NCI-H345 treated with DMSO at 0.1 percent for 48 hours (cell line): ENCODE data around the gene FRMD1.

ENCODE experiments used
- DNase-seq: peaks from one replicate; lab custom pipeline; 2025; ENCODE audit not compliant: unreplicated experiment; lab: John Stamatoyannopoulos, UW

Gene FRMD1

GRCh38 chr6:168029459-168030217 lies 49.4 kb downstream of the FRMD1 start:
- no peak for DNase-seq

- DNase-seq = no peak
Observed at GRCh38 chr6:168028181-168028580, 50.8 kb downstream of the FRMD1 start.

GRCh38 chr6:168027521-168027920 lies 51.5 kb downstream of the FRMD1 start:
- DNase-seq = no peak

GRCh38 chr6:168026925-168027324 lies 52.1 kb downstream of the FRMD1 start:
- no peak for DNase-seq

GRCh38 chr6:168025831-168026710 lies 52.9 kb downstream of the FRMD1 start:
- DNase-seq = no peak

- no peak for DNase-seq
Observed at GRCh38 chr6:168024951-168025510, 54.0 kb downstream of the FRMD1 start.

- no peak for DNase-seq
Observed at GRCh38 chr6:168022488-168023321, 56.3 kb downstream of the FRMD1 start.

- no peak for DNase-seq
Observed at GRCh38 chr6:168021581-168021980, 57.4 kb downstream of the FRMD1 start.

GRCh38 chr6:168020242-168020641 lies 58.8 kb downstream of the FRMD1 start:
- DNase-seq = no peak

GRCh38 chr6:168018664-168019063 lies 60.3 kb downstream of the FRMD1 start:
- DNase-seq = no peak

- DNase-seq = peak; percentile 32
Observed at GRCh38 chr6:168017629-168018028, 61.4 kb downstream of the FRMD1 start.

GRCh38 chr6:168016721-168017525 lies 62.1 kb downstream of the FRMD1 start:
- DNase-seq = no peak

- no peak for DNase-seq
Observed at GRCh38 chr6:168016176-168016620, 62.8 kb downstream of the FRMD1 start.

- DNase-seq = no peak
Observed at GRCh38 chr6:168015482-168016175, 63.4 kb downstream of the FRMD1 start.

GRCh38 chr6:168015009-168015408 lies 64.0 kb downstream of the FRMD1 start:
- DNase-seq = no peak

GRCh38 chr6:168014428-168014827 lies 64.6 kb downstream of the FRMD1 start:
- no peak for DNase-seq

- DNase-seq = no peak
Observed at GRCh38 chr6:168013250-168013915, 65.6 kb downstream of the FRMD1 start.

GRCh38 chr6:168012431-168013249 lies 66.4 kb downstream of the FRMD1 start:
- no peak for DNase-seq
